ENCODE measurements around the gene PLCB4.

Gene PLCB4

DNA sequence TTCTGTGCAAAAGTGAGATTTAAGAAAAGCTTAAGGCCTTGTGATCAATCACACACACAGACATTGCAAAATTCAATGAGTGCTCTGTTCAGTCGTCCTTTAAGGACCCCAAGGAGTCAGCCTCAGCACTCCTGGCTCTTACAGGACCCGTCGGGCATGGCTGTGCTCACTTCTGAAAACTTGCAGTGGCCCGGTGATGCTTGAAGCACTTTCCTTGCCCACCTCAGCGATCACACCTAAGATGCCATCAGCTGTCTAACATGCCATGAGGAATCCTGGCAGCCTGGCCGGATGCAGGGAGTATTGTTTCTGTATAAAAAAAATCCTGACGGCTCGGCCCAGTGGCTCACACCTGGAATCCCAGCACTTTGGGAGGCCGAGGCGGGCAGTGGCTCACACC lies 344.1 kb downstream of the PLCB4 start:
- DNase-seq: no peak

DNA sequence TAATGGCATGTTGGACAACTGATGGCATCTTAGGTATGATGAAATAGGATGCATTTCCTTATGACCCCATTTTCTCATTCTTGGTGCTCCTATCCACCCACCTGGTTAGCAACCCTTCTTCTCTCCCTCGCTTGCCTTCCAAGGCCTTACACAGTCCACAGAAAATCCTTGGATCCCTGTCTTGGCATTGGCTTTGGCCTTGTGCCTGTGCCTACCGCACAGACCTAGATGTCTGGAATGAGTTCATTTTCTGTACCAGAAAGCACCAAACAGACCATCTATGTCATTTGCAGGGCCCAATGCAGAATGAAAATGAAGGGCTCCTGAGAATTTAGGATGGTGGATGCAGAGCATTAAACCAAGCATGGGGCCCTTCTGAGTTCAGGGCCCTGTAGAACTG lies 346.5 kb downstream of the PLCB4 start:
- no peak for DNase-seq

DNA sequence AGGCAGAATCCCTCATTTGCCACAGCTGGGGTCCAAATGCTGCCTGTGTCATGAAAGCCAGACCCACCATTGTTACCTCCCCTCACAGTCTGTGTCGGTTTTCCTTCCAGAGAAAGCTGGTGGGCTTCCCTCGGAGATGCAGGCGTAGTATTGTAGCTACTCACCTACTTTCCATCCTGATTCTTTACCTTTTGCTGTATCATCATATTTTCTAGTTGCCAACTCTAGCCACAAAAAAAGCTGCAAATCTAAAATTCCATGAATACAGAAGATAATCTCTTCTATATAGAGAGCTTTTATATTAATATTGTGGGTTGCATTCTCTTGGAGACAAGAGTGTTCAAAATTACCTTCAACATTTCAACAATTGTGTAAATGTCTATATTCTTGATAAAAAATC lies 347.5 kb downstream of the PLCB4 start:
- DNase-seq: no peak

DNA sequence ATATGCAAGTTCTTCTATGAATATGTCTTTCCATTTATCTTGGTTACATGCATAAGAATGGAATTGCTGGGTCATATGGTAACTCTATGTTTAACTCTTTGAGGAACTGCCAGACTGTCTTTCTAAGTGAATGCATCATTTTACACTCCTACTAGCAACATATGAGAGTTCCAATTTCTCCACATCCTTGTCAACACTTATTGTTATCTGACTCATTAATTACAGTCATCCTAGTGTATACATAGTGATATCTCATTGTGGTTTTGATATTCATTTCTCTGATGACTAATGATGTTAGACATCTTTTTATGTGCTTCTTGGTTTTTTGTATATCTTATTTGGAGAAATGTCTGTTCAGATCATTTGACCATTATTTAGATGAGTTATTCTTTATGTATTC lies 348.8 kb downstream of the PLCB4 start:
- no peak for DNase-seq

DNA sequence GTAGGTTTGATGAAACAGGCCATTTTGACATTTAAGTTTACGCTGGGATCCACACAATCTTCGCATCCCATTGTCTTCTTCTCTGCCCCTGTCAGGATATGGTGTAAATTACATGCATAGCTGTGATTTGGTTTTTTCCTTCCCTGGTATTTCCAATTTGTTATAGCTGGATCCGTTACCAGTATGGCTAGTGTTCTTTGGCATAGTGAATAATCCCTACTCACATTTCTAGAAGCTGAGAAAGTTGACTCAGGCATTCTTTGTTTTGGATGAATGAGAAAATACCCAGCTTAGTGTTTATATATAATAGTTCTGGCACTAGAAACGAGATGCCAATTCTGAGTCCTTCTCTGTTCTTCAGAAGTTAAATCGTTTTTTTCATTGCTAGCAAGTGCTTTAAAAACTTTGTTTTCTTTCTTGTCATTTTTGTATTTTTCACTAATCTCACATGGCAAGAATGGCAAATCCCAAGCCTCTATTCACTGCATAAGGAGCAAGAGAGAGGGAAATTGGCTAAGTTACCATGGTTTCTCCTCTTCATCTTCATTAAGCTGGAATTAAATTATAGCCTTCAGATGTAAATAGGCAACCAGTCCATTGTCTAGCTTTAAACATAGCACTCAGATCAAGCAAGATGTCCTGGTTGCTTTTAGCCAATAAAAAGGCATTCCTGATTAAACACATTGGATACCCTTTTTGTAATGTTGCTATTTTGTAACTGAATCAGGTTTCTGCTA lies 353.6 kb downstream of the PLCB4 start:
- no peak for DNase-seq

DNA sequence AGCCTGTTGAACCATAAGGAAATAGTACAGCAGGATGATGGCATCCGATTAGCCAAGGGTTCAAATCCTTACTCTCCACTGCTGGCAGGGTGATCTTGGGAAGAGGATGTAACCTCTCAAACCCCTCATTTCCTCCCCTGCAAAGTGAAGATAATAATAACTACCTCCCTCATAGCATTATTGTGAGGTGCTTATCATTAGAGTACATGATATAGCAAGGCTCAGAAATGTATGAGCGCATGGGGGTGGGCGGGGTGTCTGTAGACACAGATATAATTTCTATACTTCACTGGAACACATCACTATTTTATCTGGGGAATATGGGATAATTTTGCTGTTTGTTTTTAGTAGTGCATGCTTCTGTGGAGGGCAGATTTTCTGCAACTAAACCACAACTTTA lies 355.7 kb downstream of the PLCB4 start:
- DNase-seq: no peak

DNA sequence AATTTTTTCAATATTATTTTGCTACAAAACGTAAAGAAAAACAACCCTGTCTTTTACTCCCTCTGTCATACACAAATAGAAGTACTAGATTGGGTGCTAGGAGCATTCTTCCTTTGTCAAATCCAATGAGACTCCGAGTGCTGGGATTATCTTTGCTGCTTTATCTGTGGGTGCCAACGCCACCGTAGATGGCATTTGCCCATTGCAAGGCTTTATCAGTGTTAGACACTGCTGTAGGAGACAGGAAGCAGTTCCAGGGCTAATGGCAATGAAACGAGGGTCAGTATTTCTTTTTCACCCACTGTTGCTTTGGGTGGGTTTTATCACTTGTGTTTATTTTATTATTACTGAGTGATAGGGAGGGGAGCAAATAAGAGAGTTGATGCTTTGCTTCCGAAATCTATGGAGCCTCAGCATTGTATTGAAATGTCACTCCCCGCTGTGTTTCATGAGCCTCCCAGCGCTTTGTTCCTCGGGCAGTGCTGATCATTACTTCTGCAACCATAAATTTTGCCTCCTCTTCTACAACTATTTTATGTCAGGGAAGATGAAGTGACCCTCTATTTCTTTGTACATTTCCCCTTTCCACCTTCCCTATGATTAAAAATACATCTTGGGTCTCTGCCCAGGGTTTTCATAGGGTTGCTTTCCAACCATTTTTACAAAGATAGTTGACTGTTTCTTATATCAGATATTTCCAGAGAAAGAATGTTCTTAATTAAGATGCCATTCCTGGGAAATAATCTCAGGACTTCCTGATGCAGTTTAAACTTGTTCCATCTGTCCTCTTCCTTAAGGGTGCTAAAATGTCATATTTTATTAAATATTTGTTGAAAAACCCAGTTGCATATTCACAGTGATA lies 358.8 kb downstream of the PLCB4 start:
- DNase-seq: no peak

DNA sequence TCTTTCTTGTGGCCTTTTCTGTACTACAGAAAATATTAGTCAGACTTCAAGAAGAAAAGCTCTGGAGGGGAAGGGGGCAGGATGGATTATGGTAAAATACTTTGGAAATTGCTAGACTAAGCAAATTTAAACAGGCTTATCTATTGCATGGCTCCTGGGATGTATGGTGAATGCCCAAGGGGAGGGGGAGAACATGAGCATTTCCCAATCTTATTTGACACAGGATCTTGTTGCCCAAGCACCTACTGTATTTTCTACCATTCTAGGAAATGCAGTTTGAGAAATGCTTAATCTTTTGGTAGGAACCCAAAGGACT lies 359.4 kb downstream of the PLCB4 start:
- no peak for DNase-seq

DNA sequence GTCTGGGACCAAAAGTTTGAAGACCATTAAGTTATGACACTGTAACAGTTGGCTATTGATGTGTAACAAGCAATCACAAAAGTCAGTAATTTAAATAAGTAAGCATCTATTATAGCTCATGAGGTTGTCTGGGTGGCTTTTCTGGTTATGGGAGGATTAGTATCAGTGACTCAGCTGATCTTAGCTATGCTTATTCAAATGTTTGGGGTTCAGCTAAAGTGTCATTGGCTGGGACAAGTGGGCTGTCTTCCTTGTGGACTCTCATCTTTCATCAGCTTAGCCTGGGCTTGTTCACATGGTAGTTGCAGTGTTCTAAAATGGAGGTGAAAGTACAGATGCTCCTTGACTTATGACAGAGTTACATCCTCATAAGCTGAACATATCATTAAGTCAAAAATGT lies 370.9 kb downstream of the PLCB4 start:
- no peak for DNase-seq

DNA sequence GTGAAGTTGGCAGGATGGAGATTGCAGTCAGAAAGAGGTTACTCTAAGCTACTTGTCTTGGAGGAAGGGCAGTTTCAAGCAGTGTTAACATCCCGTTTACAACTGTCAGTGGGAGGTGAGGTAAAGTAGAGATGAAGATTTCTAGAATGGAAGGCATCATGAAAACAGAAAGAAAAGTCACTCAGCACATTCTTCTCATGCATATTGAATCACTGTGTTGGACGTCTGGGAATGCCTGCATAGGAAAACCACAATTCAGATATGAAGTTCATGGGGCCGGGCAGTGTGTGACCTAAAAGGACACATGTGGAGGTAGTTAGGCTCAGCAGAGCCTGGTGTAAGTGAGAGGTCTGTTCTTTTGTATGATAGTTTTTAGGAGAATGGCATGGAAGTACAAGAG lies 372.0 kb downstream of the PLCB4 start:
- no peak for DNase-seq

DNA sequence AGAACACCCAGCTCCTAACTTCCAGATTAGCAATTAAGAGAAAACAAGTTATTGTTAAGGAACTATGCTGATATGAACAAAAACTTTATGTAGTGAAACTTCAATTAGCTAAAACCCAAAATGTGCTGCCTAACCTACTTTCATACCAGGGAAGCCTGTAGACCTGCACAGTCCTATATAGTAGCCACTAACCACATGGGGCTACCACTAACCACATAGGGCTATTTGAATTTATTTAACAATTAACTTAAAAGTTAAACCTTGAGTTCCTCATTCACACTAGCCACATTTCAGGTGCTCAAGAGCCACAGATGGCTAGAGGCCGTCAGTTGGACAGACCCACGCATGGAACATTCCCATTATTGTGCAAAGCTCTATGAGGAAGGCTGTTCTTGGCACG lies 373.1 kb downstream of the PLCB4 start:
- DNase-seq: no peak

DNA sequence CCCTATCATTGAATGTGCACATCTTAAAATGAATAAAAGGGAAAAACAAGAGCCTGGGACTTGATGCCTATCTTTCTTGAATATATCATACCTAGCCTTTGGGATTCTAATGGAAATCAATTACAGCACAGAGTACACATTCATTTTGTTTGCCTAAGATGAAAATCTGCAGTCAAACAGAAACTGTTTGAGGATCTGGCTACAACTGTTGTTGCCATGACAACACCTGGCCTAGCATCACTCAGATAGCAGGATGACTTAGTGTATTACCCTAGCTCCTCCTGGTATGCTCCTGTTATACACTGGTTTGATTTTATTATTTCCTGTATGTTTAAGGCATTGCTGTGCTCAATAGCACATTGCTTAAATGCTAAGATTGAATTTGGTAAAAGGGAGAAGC lies 374.0 kb downstream of the PLCB4 start:
- no peak for DNase-seq

DNA sequence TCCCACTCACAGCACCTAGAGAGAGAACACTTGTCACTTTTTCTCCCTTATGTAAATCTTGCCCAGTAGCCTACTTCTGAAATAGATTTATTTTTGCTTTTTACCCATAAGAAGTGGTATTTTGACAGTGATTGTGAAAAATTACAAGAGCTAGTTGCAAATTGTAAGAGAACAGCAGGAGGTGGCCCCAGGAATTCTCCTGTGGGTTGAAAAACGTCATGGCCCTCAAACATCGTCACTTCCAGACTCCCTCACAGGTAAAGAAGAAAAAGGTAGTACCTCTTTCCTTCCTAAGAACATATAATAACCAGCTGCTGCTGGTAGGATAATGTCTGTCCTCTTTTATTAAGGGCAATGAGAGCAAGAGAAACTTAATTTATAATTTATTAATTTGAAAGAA lies 376.0 kb downstream of the PLCB4 start:
- DNase-seq: no peak

DNA sequence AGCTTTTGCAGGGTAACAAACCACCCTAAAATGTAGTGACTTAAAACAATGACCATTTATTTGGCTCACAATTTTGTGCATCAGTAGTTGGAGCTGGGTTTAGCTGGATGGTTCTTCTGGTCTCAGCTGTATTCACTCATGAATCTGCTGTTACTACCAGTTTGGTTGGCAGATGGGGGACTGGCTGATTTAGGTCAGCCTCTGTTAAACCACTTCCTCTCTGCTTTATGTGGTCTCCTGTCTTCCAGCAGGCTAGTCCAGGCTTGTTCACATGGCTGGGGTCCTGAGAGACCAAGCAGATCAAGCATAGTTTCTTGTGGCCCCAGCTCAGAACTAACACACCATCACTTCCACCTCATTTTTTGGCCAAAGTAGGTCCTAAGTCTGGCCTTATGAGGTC lies 378.3 kb downstream of the PLCB4 start:
- DNase-seq: no peak

DNA sequence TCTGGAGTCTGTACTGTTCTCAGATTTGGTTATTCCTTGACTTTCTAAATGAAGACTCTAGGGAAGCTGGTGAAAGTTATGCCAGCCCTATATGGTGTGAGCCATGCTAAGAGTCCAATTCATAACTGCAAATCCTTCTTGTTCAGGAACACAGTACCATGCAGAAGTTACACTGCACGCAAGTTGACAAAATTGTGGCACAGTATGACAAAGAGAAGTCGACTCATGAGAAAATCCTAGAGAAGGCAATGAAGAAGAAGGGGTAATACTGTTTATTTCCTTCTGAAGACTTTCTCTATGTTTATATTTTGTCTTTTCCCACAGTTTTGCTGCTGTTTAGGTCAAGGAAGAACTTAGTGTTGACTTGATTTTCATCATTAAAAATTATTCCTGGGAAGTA lies 384.3 kb downstream of the PLCB4 start:
- DNase-seq: no peak

DNA sequence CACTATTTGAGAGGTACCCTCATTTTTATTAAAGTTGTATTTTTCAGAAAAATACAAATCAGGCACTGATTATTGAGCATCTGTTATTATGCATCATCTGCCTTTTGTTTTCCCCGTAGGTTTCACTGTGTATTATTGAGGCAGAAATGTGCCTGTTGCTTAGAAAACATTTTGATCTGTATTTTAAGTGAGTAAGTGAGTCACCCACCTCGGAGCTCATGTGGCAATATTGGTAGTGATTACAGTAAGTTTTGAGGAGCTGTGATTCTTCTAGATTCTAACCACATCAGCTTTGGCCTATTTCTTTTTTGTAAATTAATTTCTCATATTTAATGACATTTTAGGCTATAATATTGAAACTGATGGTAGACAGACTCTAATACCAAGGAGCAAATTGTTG lies 385.9 kb downstream of the PLCB4 start:
- no peak for DNase-seq

DNA sequence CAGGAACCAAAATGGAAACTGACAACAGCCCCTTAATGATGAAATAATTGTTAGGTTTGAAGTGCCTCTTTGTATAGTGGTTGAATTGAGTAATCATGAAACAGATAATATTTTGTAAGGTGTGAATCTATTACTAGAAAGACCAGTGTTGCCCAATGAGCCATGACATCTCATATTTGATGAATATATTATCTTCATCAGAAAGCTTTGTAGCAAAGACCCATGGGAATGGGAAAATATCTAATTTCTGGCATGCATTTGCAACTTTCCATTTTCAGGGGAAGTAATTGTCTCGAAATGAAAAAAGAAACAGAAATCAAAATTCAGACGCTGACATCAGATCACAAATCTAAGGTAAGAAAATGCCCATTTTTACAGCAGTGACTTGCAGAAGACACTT lies 388.2 kb downstream of the PLCB4 start:
- DNase-seq: no peak

DNA sequence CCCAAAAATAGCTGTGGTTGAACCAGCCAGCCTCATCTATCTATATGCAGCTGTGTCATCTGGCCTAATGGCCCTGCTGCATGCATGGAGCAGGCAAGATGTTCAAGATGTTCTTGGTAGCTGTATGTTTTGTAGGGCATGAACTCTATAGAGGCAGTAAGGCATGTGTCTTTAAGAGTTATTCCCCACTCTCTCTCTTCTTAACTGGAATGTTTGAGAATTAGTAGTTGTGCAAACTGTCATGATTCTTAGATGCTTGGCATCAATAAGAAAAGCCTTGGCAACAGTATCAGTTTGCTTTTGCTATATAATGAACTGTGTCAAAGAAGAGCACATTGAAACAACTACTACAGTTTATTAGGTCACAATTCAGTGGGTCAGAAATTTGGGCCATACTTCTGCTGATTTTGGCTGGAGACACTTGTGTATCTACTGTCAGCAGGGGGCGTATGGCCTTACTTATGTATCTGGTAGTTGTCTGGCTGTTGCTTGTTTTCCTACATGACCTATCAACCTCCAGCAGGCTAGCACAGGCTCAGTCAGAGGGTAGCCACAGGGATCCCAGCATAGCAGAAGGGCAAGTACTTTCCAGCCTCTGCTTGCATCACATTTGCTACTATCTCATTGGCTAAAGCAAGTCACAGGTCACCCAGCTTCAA lies 389.4 kb downstream of the PLCB4 start:
- DNase-seq: no peak

DNA sequence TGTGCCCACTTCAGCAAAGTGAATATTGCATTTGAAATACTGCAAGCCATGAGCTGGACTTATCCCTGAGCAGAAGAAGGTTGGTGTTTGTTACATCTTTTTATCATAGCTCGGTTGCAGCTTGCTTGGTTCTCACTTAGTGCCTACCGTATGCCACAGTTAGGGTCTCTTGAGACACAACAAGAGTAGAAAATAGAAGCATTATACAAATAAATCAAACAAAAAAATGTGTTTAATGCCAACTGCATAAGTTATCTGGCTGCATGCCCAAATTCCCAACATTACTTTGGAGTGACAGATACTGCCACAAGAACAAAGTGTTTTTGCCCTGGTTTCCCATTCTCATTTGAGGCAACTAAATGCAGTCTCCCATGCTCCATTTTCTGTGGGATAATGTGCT lies 391.6 kb downstream of the PLCB4 start:
- DNase-seq: no peak

DNA sequence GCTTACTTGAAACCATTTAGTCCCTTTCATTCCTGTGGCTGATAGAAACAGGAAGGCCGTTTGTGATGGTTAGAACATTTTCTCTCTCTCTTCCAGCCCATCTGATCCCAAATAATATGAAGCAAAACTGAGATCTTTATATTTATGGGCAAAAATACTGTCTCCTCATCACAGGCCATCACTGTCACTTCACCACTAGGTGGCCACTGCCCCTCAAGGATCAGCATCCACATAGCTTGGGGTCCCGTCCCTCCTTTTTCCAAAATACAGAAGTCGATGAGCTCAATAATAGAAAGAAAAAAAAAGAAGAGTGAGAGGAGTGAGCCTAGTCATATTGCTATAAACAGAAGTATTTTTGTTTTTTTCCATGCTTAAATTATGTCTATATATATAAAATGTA lies 399.1 kb downstream of the PLCB4 start:
- DNase-seq: no peak

DNA sequence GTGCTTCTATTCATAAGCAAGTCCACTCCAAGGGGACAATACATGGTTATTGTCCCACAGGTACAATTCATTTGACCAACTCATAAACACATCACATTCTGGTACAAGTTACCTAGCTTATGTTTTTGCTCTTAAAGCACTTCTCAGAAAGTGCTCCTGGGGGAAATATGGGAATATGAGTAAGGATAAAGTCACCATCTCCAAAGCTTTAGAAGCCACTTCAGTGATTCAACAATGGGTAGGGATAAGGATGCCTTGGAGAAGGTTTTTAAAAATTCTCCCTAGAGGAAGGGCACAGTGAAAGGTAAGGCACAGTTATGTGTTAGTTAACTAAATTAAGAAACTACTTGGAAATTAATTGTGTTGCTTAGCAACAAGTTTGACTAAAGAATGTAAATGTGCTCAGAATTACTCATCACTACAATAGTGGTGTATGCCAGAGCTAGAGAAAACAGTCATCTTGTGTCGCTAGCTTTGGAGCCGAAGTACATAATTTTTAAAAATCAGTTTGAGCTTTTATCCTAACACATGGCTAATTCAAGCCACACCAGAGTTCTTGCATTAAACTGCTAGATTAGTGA lies 406.0 kb downstream of the PLCB4 start:
- no peak for DNase-seq

DNA sequence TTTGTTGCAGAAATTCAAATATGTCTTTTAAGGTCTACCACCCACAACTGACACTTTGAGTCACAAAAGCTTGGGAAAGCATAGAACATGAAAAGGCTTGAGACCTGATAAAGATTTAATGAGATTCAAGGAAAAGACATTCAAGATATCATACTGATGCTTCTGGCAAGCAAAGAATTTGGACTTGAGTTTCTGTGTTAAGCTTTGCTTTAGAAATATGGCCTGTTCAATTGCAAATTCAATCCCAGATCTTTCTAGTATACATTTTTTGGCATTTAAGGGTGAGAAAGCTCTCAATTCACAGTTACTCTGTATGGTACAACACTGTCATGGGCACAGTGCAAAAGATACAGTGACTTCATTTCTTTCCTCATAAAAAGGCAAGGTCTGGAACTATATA lies 406.6 kb downstream of the PLCB4 start:
- DNase-seq: no peak

DNA sequence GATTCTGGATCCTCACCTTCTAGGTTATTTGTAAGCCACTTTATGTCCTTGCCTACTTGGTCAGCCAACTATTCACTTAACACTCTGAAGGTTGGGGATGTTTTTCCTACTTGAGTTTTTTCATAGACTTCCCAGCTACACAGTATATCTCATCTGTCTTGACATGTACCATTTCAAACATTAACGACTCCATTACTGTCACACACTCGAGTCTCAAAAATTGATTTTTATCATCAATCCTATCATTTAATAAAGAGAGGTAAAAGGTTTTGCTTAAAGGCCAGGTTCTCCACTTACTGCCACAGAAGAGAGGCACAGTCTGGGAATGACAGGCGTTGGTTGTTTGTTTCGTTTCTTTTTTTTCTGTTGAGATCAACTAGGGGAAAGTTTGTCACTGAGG lies 407.3 kb downstream of the PLCB4 start:
- no peak for DNase-seq

DNA sequence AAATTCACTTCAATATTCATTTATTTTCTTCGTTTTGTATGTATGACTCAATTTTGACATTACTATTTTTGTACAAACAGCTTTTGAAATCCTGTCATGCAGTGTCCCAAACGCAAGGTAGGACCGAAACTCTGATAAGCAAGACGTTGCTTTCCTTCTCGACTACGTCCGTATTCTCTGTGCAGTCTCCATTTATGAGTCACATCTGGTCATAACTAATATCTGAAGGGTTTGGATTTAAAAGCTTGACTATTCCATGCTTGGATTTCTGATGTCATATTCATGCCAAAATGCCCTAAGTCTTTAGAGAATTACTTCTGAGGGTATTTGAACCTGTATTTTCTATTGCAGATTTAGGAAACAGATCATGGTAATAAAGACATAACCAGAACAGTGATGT lies 407.8 kb downstream of the PLCB4 start:
- no peak for DNase-seq

All from activated effector memory CD4-positive, alpha-beta T cell treated with anti-CD3 and anti-CD28 coated beads, Interleukin-2, amount 50 U/mL, for 16 hours (primary cell).